ENCODE data around the gene CAV1. TPM values are rescaled to one million over a fixed set of nuclear protein-coding genes. Genes with fewer than 3 reads are reported as not detected.

CAV1 gene
- total RNA-seq, 1 donor from 2014 or later, result 0.84 TPM

GRCh38 chr7:116500078-116500853 is 24.6 kb upstream of the CAV1 start:
- Mint-ChIP-seq H3K4me1 (ENCODE audit: low read depth) (peaks cover 21% of the 10 kb centered on the region), H3K27ac (peak overlapping the region; percentile 68), H3K4me3 (ENCODE audit: low read depth) (peak overlapping the region; percentile 82), H3K27me3 (peaks cover 15% of the 10 kb centered on the region), H3K36me3 (ENCODE audit: insufficient read depth) (peaks cover under 1% of the 10 kb centered on the region), H3K9me3 (ENCODE audit: low read depth) (peaks cover 3% of the 10 kb centered on the region)
- no peak for DNase-seq (ENCODE audit: low spot score, unreplicated experiment)
- TF ChIP-seq CTCF (IDR thresholded peaks at IDR 0.05; ENCODE audit: unreplicated experiment), result no peak

GRCh38 chr7:116501425-116502167 is 23.2 kb upstream of the CAV1 start:
- DNase-seq (ENCODE audit: low spot score, unreplicated experiment), result no peak
- TF ChIP-seq CTCF (IDR thresholded peaks at IDR 0.05; ENCODE audit: unreplicated experiment), result no peak
- peaks cover 15% of the 10 kb centered on the region for H3K27me3 Mint-ChIP-seq
- H3K4me3 Mint-ChIP-seq (ENCODE audit: low read depth), result peak overlapping the region; percentile 82
- H3K4me1 Mint-ChIP-seq (ENCODE audit: low read depth), result peaks cover 21% of the 10 kb centered on the region
- no peak overlapping the region for H3K27ac Mint-ChIP-seq
- peaks cover 7% of the 10 kb centered on the region for H3K36me3 Mint-ChIP-seq (ENCODE audit: insufficient read depth)
- peaks cover 7% of the 10 kb centered on the region for H3K9me3 Mint-ChIP-seq (ENCODE audit: low read depth)

- Mint-ChIP-seq H3K27me3 (peaks cover 15% of the 10 kb centered on the region), H3K4me3 (ENCODE audit: low read depth) (no peak overlapping the region), H3K9me3 (ENCODE audit: low read depth) (peaks cover 5% of the 10 kb centered on the region), H3K36me3 (ENCODE audit: insufficient read depth) (peaks cover 9% of the 10 kb centered on the region), H3K4me1 (ENCODE audit: low read depth) (peaks cover 21% of the 10 kb centered on the region), H3K27ac (no peak overlapping the region)
- no peak for DNase-seq (ENCODE audit: low spot score, unreplicated experiment)
- TF ChIP-seq CTCF (IDR thresholded peaks at IDR 0.05; ENCODE audit: unreplicated experiment), result no peak
Measured at GRCh38 chr7:116502201-116503096, 22.4 kb upstream of the CAV1 start.

- H3K27me3 Mint-ChIP-seq, result peaks cover 11% of the 10 kb centered on the region
- peaks cover 9% of the 10 kb centered on the region for H3K36me3 Mint-ChIP-seq (ENCODE audit: insufficient read depth)
- TF ChIP-seq CTCF (IDR thresholded peaks at IDR 0.05; ENCODE audit: unreplicated experiment), result no peak
- DNase-seq (ENCODE audit: low spot score, unreplicated experiment), result no peak
- H3K9me3 Mint-ChIP-seq (ENCODE audit: low read depth), result peaks cover 5% of the 10 kb centered on the region
- peaks cover 21% of the 10 kb centered on the region for H3K4me1 Mint-ChIP-seq (ENCODE audit: low read depth)
- H3K4me3 Mint-ChIP-seq (ENCODE audit: low read depth), result no peak overlapping the region
- no peak overlapping the region for H3K27ac Mint-ChIP-seq
Measured at GRCh38 chr7:116503835-116504234, 21.0 kb upstream of the CAV1 start.

- DNase-seq (ENCODE audit: low spot score, unreplicated experiment), result no peak
- peaks cover 9% of the 10 kb centered on the region for H3K36me3 Mint-ChIP-seq (ENCODE audit: insufficient read depth)
- no peak for TF ChIP-seq CTCF (IDR thresholded peaks at IDR 0.05; ENCODE audit: unreplicated experiment)
- peaks cover 6% of the 10 kb centered on the region for H3K27me3 Mint-ChIP-seq
- no peak overlapping the region for H3K4me3 Mint-ChIP-seq (ENCODE audit: low read depth)
- H3K27ac Mint-ChIP-seq, result peak overlapping the region; percentile 68
- peaks cover 19% of the 10 kb centered on the region for H3K4me1 Mint-ChIP-seq (ENCODE audit: low read depth)
- peaks cover 5% of the 10 kb centered on the region for H3K9me3 Mint-ChIP-seq (ENCODE audit: low read depth)
Measured at GRCh38 chr7:116505278-116505677, 19.6 kb upstream of the CAV1 start.
